Esophagus muscularis mucosa (tissue), 4 donors: Measurements from ENCODE around the gene PGAP3.

Experiments
- EP300 ChIP-seq: sonication (generic); formaldehyde crosslinking; IDR thresholded peaks from one replicate; pipeline ENCODE4 v1.6.1; 2017; ENCODE audit warnings: antibody characterized with exemption
- POLR2A ChIP-seq: fragments of 450-650 bp; IDR thresholded peaks from one replicate; pipeline ENCODE4 v1.6.1; 2017; ENCODE audit warnings: antibody characterized with exemption, moderate library complexity, mild to moderate bottlenecking, low read depth
- POLR2AphosphoS5 ChIP-seq, 2 donors: sonication (generic); formaldehyde crosslinking; IDR thresholded peaks; one replicate each; pipeline ENCODE4 v1.6.1; 2017; ENCODE audit warnings: antibody characterized with exemption in 2 of 2
- TF ChIP-seq, protein P1 (sequence below), 3 experiments: fragments of 200-600 bp in 2 of 3; fragments of 450-650 bp in 1 of 3; sonication (generic) in 2 of 3; IDR thresholded peaks; one replicate each; pipeline ENCODE4 v1.5.1; 2017 to 2019; ENCODE audit warnings: antibody characterized with exemption in 3 of 3, mild to moderate bottlenecking in 2 of 3, moderate library complexity in 1 of 3

DNA sequence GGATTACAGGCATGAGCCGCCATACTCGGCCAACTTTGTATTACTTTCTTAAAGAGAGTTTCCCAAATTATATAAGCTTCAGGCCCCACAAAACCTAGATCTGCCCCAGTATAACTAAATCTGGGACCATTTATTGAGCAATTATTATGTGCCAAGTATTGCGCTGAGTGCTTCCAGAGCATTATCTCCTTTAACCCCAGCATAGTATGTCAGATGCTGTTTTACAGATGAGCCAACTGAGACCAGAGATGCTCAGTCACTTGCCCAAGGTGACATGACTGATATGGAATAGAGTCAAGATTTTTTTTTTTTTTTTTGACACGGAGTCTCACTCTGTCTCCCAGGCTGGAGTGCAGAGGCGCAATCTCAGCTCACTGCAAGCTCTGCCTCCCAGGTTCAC is 10.1 kb upstream of the PGAP3 start:
- TF ChIP-seq, protein P1, sequence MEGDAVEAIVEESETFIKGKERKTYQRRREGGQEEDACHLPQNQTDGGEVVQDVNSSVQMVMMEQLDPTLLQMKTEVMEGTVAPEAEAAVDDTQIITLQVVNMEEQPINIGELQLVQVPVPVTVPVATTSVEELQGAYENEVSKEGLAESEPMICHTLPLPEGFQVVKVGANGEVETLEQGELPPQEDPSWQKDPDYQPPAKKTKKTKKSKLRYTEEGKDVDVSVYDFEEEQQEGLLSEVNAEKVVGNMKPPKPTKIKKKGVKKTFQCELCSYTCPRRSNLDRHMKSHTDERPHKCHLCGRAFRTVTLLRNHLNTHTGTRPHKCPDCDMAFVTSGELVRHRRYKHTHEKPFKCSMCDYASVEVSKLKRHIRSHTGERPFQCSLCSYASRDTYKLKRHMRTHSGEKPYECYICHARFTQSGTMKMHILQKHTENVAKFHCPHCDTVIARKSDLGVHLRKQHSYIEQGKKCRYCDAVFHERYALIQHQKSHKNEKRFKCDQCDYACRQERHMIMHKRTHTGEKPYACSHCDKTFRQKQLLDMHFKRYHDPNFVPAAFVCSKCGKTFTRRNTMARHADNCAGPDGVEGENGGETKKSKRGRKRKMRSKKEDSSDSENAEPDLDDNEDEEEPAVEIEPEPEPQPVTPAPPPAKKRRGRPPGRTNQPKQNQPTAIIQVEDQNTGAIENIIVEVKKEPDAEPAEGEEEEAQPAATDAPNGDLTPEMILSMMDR (IDR thresholded peaks at IDR 0.05), result no peak
- no peak for TF ChIP-seq POLR2AphosphoS5 (IDR thresholded peaks at IDR 0.05)
- no peak for TF ChIP-seq POLR2A
- no peak for TF ChIP-seq EP300
